NCI-H2196 treated with DMSO at 0.1 percent for 48 hours (cell line): ENCODE measurements around the gene SASH1.
"Not testable (repeated sequence)": the region's sequence is repeated elsewhere in the genome, so short reads cannot be mapped to it uniquely, and the experiment has no call there.

Source experiments
- DNase-seq: peaks from one replicate; lab custom pipeline; 2025; ENCODE audit not compliant: unreplicated experiment; lab: John Stamatoyannopoulos, UW

Gene SASH1

DNA sequence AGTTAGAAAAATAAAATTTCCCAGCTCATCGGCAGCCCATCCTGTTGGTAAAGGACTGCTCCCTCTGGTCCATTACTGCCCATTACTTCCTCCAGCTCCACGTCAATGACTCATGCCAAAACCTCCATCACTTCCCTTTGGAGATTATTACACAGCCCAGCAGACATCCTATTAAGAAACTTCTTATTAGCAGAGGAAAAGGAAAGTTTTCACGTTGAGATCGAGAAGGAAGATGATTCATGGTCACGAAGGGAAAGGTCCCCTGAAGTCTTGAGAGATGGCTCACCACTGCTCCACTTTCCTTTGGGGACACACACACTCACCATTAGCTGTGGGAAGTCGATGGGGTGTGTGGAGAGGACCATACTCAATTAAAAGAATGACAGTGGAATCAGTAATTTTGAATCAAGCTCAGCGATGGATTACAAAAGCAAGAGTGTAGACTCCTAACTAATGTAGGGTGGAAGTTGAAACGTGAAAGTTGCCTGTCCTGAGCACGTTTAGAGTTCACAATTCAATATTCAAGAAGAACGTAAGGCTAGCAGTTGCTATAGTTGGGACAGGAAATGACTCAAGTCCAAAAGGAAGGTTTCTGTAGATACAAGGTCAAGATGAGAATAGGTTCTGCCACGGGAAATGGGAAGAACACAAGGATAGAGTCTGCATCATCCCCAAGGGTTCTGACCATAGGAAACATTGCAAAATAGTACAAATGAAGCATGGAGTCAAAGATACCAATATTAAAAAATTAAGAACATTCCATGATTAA is 21.6 kb downstream of the SASH1 start:
- no peak for DNase-seq

GRCh38 chr6:148365041-148365440 is 22.4 kb downstream of the SASH1 start:
- DNase-seq: no peak

- no peak for DNase-seq
Measured at GRCh38 chr6:148367411-148368024, 24.9 kb downstream of the SASH1 start.

DNA sequence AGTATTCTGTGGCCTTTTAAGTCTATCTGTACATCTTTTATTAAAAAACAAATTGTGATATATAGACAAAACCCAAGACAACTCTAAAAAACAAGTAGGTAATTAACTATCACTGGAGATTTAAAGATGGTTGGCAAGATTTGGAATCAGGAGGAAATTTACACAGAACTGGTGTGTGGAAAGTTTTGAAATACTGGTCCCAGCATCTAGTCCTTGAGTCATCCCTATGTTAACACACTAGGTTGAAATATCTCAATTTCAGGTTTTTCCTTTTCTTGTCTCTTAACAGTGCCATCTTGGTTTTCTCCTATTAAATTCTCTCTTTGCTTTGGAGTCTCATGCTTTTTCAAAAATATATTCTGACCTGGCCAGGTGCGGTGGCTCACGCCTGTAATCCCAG is 27.5 kb downstream of the SASH1 start:
- DNase-seq: no peak

GRCh38 chr6:148374040-148374774 is 31.6 kb downstream of the SASH1 start:
- DNase-seq: no peak

DNA sequence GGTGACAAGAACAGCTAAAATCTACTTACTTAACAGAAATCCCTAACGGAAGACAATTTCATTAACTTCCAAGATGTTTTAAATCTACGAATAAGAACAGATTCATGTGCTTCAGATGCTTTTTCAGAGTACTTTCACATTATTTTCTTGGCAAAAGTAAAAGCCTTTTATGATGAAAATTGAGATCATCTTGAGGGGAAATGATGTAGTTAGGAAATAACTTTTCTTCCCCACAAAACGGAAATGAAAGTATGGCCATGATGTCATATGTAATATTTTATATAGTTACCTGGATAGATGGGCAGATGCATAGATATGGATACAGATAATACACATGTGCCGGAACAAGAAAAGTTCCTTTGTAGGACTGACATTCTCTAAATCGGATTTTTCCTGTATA is 32.8 kb downstream of the SASH1 start:
- no peak for DNase-seq

DNA sequence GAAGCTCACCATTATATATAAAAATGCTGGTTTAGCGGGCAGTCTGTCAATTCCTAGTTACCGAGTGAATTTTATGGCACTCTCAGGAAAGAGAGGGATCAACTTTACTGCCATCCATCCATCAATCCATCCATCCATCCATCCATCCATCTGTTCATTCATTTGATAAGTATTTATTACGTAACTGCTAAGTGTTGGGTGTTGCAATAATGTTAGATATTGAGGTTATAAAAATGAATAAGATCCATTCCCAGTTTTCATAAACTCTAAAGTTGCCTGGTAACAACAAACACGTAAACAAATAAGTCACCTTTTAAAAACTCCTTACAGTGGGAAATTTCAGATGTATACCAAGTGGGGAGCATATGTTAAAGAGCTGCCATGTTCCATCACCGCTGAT is 36.8 kb downstream of the SASH1 start:
- no peak for DNase-seq

- DNase-seq: no peak
Measured at GRCh38 chr6:148379966-148380713, 37.5 kb downstream of the SASH1 start.

DNA sequence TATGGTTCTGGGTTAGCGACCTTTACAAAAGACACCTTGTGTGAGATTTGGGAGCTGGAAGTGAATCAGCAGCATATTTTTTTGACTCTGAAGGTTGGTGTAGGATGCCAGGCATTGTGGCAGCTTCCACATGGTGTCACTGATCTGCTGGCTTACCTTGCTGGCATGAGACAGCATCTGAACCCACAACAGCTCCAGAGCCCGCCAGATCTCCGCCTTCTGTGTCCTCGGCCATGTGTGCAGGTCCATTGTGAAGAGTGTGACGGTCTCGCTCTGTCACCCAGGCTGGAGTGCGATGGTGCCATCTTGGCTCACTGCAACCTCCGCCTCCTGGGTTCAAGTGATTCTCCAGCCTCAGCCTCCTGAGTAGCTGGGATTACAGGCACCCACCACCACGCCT is 39.4 kb downstream of the SASH1 start:
- not testable (repeated sequence) for DNase-seq

DNA sequence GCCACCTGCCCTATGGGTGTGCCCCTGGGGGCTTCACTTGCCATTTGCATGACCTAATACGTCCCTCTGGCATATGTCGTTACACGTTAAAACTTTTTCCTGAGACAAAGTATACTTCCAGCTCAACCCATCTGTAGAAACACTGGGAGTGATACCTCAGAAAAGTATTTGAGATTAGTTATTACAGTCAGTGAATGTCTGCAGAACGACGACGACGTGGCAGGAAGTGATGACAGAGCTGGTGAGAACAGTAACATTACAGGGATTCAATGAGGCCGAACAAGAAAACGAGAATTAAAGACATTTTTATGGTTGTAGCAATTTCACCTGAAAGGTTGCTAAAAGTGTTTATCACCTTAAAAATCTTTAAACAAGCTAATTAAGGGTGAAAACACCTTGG is 40.2 kb downstream of the SASH1 start:
- DNase-seq: no peak

DNA sequence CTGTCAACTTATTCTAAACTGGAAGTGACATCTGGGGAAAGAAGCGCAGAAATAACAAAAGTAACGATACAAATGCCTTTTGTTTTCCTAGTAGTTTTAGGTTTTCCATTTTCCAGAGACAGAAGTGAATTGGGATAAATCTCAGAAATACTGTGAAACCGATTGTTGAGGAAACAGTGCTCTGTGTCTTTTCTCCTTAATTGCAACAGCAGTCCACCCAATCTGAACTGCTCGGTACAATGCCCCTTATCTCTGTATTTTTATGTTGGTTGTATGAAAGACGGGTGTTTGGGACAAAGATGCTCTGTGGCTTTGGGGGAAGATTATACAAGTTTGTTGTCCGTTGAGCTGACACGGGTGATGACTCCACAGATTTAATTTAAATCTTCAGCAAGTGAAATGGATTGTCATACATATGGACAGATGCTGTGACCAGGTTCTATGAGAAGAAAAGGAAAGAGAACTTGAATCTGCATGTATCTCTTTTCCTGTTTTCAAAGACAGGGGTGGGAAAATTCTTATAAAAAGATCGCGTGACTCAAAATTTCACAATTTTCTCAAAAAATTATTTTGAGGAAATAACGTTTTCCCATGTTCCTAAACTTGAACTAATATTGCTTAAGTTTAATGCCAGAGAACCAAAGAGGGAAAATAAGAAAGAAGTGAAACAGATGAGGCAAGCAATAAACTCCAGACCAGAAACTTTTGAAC is 41.2 kb downstream of the SASH1 start:
- no peak for DNase-seq

DNA sequence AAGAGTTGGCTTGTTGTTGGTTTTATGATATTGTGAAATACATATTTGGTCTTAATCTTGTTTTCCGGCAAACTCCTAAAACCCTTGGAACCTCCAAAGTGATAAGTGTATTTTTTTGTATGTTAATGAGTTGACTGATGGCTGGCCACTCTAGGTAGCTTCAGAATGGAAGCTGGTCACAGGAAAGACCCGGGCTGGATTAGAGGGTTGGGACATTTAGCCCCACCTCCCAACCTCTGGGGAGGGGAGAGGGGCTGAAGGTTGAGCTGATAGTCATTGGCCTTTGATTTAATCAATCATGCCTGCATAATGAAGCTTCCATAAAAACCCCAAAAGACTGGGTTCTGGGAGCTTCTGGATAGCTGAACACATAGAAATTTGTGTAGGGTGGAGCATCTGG is 42.7 kb downstream of the SASH1 start:
- DNase-seq: no peak

DNA sequence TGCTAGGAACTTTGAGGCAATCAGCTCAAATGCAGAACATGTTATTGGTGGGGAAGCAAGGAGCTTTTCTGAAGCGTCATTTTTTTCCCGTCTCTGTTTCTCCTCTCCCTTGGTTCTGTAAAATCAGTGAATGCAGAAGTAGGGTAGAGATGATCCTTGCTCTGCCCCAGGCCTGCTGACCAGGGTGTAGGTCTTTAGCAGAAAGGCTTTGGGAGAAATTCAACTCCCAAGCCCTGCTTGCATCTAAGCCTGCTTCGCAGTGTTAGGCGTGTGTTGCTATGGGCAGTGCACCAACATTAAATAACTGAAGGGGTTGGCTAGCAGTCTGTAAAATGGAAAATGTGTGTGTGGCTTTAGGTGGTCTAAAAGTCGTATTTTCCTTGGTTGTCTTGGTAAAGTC is 45.9 kb downstream of the SASH1 start:
- DNase-seq: no peak

DNA sequence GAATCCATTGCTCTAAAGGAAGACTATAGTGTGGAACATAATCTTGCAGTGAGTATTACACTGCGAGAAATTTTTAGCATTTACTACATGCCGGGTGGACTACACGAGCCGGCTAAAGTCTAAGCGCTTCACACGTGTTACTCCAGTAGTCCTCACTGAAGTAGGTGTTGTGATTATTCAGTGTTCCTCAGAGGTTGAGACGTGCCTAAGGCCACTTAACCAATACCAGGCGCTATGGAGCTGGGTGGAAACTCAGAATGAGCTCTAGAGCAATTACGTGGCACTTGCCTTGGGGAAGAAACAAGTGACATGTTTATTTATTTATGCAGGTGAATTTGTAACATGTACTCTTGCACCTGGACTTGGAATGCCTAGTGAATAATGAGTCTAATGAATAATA is 46.4 kb downstream of the SASH1 start:
- no peak for DNase-seq

DNA sequence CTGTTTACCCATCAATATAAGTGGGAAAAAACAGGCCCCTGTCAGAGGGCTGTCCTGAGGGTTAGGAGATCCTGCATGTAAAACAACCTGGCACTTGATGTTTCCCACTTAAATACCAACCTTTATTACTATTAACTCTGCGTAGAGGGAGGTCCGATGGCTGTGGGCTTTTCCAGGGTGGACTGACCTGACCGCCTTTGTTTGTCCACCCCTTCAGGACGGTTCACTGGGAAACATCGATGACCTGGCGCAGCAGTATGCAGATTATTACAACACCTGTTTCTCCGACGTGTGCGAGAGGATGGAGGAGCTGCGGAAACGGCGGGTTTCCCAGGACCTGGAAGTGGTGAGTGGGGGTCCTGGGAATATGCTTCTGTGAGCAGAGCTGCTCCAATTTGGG is 47.3 kb downstream of the SASH1 start:
- no peak for DNase-seq

GRCh38 chr6:148392127-148392526 is 49.5 kb downstream of the SASH1 start:
- DNase-seq: not testable (repeated sequence)

DNA sequence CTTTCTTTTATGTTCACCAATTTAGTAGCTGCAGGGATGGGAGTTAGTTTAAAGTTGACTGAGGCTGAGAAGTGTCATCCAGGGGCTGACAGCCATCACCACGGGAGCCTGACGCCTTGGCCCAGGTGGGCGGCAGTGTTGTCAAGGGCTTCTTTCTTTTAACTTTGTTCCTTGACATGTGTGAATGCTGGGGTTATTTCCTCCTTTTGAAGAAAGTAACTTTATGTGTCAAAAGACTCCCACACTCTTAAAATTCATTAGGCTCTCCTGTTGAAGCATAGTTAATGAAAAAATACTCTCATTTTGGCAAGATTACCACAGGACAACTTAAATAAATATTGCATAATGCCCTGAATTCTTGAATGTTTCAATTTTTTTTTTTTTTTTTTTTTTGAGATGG is 50.0 kb downstream of the SASH1 start:
- DNase-seq: no peak

DNA sequence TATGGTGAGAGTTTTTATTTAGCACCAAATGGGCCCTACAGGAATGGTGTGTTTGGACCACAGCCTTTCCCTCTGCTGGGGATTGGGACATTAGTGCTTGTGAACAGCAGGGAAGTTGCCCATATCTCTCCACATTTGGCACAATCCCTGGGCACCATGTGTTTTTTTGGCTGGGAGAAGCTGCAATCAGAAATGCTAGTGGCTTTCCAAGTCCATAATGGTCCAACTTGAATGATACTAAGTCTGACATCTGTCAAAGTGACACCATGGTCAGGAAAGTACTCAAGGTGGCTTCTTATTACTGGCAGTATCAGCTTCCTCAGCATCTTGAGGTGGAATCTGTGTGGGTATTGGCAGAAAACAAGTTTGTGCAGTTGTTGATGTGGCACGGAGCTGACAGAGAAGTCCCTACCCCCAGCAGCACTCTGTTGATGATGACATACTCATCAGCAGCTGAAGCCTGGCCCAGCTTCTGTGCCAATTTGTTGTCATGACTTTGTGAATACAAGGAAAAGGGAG is 53.0 kb downstream of the SASH1 start:
- DNase-seq: no peak

GRCh38 chr6:148396411-148396810 is 53.8 kb downstream of the SASH1 start:
- DNase-seq: no peak

DNA sequence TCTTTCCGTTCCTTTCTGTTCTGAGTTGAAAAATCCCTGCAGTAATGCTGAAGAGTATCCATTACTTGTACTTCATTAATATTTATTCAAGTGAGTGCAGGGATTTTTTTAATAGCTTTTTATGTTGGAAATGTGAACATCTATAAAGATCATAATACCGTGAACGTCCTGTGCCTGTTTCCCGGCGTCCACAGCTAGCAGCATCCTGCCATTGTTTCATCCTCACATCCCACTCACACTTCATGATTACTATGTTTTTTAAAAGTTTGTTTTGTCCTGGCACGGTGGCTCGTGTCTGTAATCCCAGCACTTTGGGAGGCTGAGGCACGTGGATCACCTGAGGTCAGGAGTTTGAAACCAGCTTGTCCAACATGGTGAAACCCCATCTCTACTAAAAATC is 54.3 kb downstream of the SASH1 start:
- DNase-seq: no peak

DNA sequence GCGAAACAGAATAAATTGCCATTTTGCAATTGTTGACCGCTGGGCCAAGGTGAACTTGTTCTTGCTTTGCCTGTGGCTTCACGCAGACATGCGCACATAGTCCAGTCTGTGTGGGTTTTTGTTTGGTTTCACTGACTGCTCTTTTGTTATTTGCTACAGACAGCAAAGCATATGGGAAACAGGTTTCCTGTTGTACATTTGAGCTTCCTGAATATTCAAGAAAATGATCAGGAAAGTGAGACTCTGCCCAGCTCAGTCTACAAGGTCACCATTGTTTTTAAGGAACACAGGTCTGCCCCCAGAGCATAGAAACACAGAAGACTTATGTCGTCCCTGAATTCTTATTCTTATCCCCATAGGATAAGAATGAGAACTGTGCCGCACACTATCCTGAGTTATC is 55.6 kb downstream of the SASH1 start:
- DNase-seq: no peak
